Measurements from ENCODE around the gene SRRM2. TPM values are rescaled to one million over a fixed set of nuclear protein-coding genes. Genes with fewer than 3 reads are reported as not detected.
"Not testable (repeated sequence)": the region's sequence is repeated elsewhere in the genome, so short reads cannot be mapped to it uniquely, and the experiment has no call there.

SRRM2 gene
- total RNA-seq, 2 donors from 2014 or later = 266 to 321 TPM

- ATAC-seq (no peak), DNase-seq (no peak)
- intact Hi-C loops (cut with DNase I) = no loop called here
Measured at GRCh38 chr16:2713523-2713922, 38.9 kb upstream of the SRRM2 start.

GRCh38 chr16:2713985-2714774 lies 38.3 kb upstream of the SRRM2 start:
- intact Hi-C loops (cut with DNase I) = no loop called here
- DNase-seq = no peak
- ATAC-seq = no peak

- ATAC-seq = no peak
- DNase-seq = no peak
- intact Hi-C loops (cut with DNase I) = no loop called here
Measured at GRCh38 chr16:2715064-2715463, 37.4 kb upstream of the SRRM2 start.

GRCh38 chr16:2715519-2715918 lies 36.9 kb upstream of the SRRM2 start:
- ATAC-seq (peak; percentile 65 to 82), DNase-seq (peak; percentile 74)
- intact Hi-C loops (cut with DNase I) = no loop called here

- no peak for ATAC-seq
- intact Hi-C loops (cut with DNase I) = no loop called here
- no peak for DNase-seq
Measured at GRCh38 chr16:2715966-2716885, 36.2 kb upstream of the SRRM2 start.

GRCh38 chr16:2716948-2717347 lies 35.5 kb upstream of the SRRM2 start:
- ATAC-seq (no peak), DNase-seq (no peak)
- intact Hi-C loops (cut with DNase I) = no loop called here

- intact Hi-C loops (cut with DNase I) = no loop called here
- no peak for ATAC-seq
- no peak for DNase-seq
Measured at GRCh38 chr16:2717383-2718263, 34.8 kb upstream of the SRRM2 start.

GRCh38 chr16:2719328-2720063 lies 32.9 kb upstream of the SRRM2 start:
- intact Hi-C loops (cut with DNase I) = no loop called here
- DNase-seq (no peak), ATAC-seq (no peak)

- ATAC-seq (no peak), DNase-seq (no peak)
- intact Hi-C loops (cut with DNase I) = no loop called here
Measured at GRCh38 chr16:2720064-2720457, 32.4 kb upstream of the SRRM2 start, which contains the start of gene PRSS27. TSS of gene PRSS27 (minus strand) at chr16:2720224. CDS start at chr16:2720160, 64 bp downstream.

GRCh38 chr16:2720719-2721633 lies 31.5 kb upstream of the SRRM2 start:
- ATAC-seq = peak; percentile 93 to 94
- peak; percentile 90 for DNase-seq
- intact Hi-C loops (cut with DNase I) = no loop called here

GRCh38 chr16:2721634-2722173 lies 30.7 kb upstream of the SRRM2 start:
- intact Hi-C loops (cut with DNase I); ATAC-seq; DNase-seq: not testable (repeated sequence)

GRCh38 chr16:2724088-2724676 lies 28.3 kb upstream of the SRRM2 start:
- intact Hi-C loops (cut with DNase I) = no loop called here
- DNase-seq = no peak
- no peak for ATAC-seq

GRCh38 chr16:2724816-2725348 lies 27.6 kb upstream of the SRRM2 start:
- no peak for ATAC-seq
- DNase-seq = no peak
- intact Hi-C loops (cut with DNase I) = no loop called here

GRCh38 chr16:2726923-2727322 lies 25.5 kb upstream of the SRRM2 start:
- no peak for ATAC-seq
- intact Hi-C loops (cut with DNase I) = no loop called here
- no peak for DNase-seq

GRCh38 chr16:2728034-2728433 lies 24.4 kb upstream of the SRRM2 start:
- intact Hi-C loops (cut with DNase I) = no loop called here
- DNase-seq = no peak
- no peak for ATAC-seq

GRCh38 chr16:2734844-2735515 lies 17.5 kb upstream of the SRRM2 start:
- intact Hi-C loops (cut with DNase I) = no loop called here
- DNase-seq (no peak), ATAC-seq (no peak)

Data from left cardiac atrium (tissue), 4 donors.